Measurements from ENCODE around the gene CNST. TPM values are rescaled to one million over a fixed set of nuclear protein-coding genes. Genes with fewer than 3 reads are reported as not detected.

Gene CNST
- total and polyA plus RNA-seq, 2 donors from 2014 or later, result 5.6 to 24.1 TPM

- FAIRE-seq, result no peak
- TF ChIP-seq CTCF (IDR thresholded peaks at IDR 0.05; ENCODE audit: borderline replicate concordance, extremely low read depth, insufficient read depth), result no peak
- intact Hi-C loops (cut with DNase I), result no loop called here
- DNase-seq, result no peak
- Histone ChIP-seq H3K4me3 (ENCODE audit: low read length in 3 of 3) (no peak overlapping the region), H3K9ac (ENCODE audit: low read length in 3 of 3) (no peak overlapping the region), H3K4me1 (ENCODE audit: control insufficient read depth in 2 of 3, insufficient read depth in 2 of 3, low read depth in 1 of 3, low read length in 3 of 3) (peaks cover 0 to 7% (median 0%) of the 10 kb centered on the region in 3 donors), H3K27ac (ENCODE audit: low read depth in 2 of 2, low read length in 2 of 2) (peak overlapping the region in 1 of 2 donors; percentile 82), H3K27me3 (ENCODE audit: control insufficient read depth, insufficient read depth, low read length) (no peaks in the 10 kb centered on the region), H3K36me3 (ENCODE audit: control insufficient read depth in 2 of 3, insufficient read depth in 3 of 3, low read length in 3 of 3) (no peaks in the 10 kb centered on the region), H3K9me3 (ENCODE audit: control insufficient read depth in 2 of 3, insufficient read depth in 1 of 3, low read length in 3 of 3) (no peaks in the 10 kb centered on the region)
Measured at GRCh38 chr1:246609632-246610031, 43.4 kb downstream of the CNST start.

- H3K27me3 ChIP-seq (ENCODE audit: control insufficient read depth, insufficient read depth, low read length), result no peaks in the 10 kb centered on the region
- no peak overlapping the region for H3K9ac ChIP-seq (ENCODE audit: low read length in 3 of 3)
- intact Hi-C loops (cut with DNase I), result no loop called here
- H3K27ac ChIP-seq (ENCODE audit: low read depth in 2 of 2, low read length in 2 of 2), result no peak overlapping the region
- H3K36me3 ChIP-seq (ENCODE audit: control insufficient read depth in 2 of 3, insufficient read depth in 3 of 3, low read length in 3 of 3), result no peaks in the 10 kb centered on the region
- no peak for FAIRE-seq
- H3K9me3 ChIP-seq (ENCODE audit: control insufficient read depth in 2 of 3, insufficient read depth in 1 of 3, low read length in 3 of 3), result no peaks in the 10 kb centered on the region
- DNase-seq, result no peak
- H3K4me1 ChIP-seq (ENCODE audit: control insufficient read depth in 2 of 3, insufficient read depth in 2 of 3, low read depth in 1 of 3, low read length in 3 of 3), result peaks cover 0 to 7% (median 0%) of the 10 kb centered on the region in 3 donors
- no peak for TF ChIP-seq CTCF (IDR thresholded peaks at IDR 0.05; ENCODE audit: borderline replicate concordance, extremely low read depth, insufficient read depth)
- no peak overlapping the region for H3K4me3 ChIP-seq (ENCODE audit: low read length in 3 of 3)
Measured at GRCh38 chr1:246613096-246613758, 47.0 kb downstream of the CNST start.

GRCh38 chr1:246617156-246617555 lies 50.9 kb downstream of the CNST start:
- no peak overlapping the region for H3K27ac ChIP-seq (ENCODE audit: low read depth in 2 of 2, low read length in 2 of 2)

More at GRCh38 chr1:246617156-246617555, 50.9 kb downstream of the CNST start:
- no peaks in the 10 kb centered on the region for H3K36me3 ChIP-seq (ENCODE audit: control insufficient read depth in 2 of 3, insufficient read depth in 3 of 3, low read length in 3 of 3)
- DNase-seq (no peak), FAIRE-seq (no peak)
- H3K4me3 ChIP-seq (ENCODE audit: low read length in 3 of 3), result no peak overlapping the region
- no peak overlapping the region for H3K9ac ChIP-seq (ENCODE audit: low read length in 3 of 3)
- no peak for TF ChIP-seq CTCF (IDR thresholded peaks at IDR 0.05; ENCODE audit: borderline replicate concordance, extremely low read depth, insufficient read depth)
- H3K27me3 ChIP-seq (ENCODE audit: control insufficient read depth, insufficient read depth, low read length), result no peaks in the 10 kb centered on the region
- intact Hi-C loops (cut with DNase I), result no loop called here
- H3K4me1 ChIP-seq (ENCODE audit: control insufficient read depth in 2 of 3, insufficient read depth in 2 of 3, low read depth in 1 of 3, low read length in 3 of 3), result peaks cover 0 to 2% (median 0%) of the 10 kb centered on the region in 3 donors
- H3K9me3 ChIP-seq (ENCODE audit: control insufficient read depth in 2 of 3, insufficient read depth in 1 of 3, low read length in 3 of 3), result no peaks in the 10 kb centered on the region

Measured in kidney (tissue), 14 donors.